ENCODE results near the gene CDR2.

The CDR2 gene

GRCh38 chr16:22326771-22327445 is 47.5 kb downstream of the CDR2 start:
- Histone ChIP-seq H3K4me1 (ENCODE audit: control insufficient read depth in 2 of 2, insufficient read depth in 2 of 2, low read length in 2 of 2) (no peaks in the 10 kb centered on the region), H3K4me3 (ENCODE audit: low read length in 2 of 2) (no peak overlapping the region), H3K27ac (ENCODE audit: low read depth in 2 of 2, low read length in 2 of 2) (no peak overlapping the region), H3K27me3 (ENCODE audit: control insufficient read depth in 2 of 2, insufficient read depth in 2 of 2, low read length in 2 of 2) (no peaks in the 10 kb centered on the region), H3K36me3 (ENCODE audit: control insufficient read depth in 2 of 2, insufficient read depth in 2 of 2, low read length in 2 of 2) (peaks cover 53 to 55% of the 10 kb centered on the region in 2 donors), H3K9me3 (ENCODE audit: control insufficient read depth in 2 of 2, low read length in 2 of 2) (no peaks in the 10 kb centered on the region), H3K9ac (ENCODE audit: low read depth in 1 of 2, low read length in 2 of 2) (no peak overlapping the region)

GRCh38 chr16:22326369-22326652 is 48.1 kb downstream of the CDR2 start:
- H3K9me3 ChIP-seq (ENCODE audit: control insufficient read depth in 2 of 2, low read length in 2 of 2): no peaks in the 10 kb centered on the region
- no peak overlapping the region for H3K27ac ChIP-seq (ENCODE audit: low read depth in 2 of 2, low read length in 2 of 2)
- no peak overlapping the region for H3K9ac ChIP-seq (ENCODE audit: low read depth in 1 of 2, low read length in 2 of 2)
- no peak overlapping the region for H3K4me3 ChIP-seq (ENCODE audit: low read length in 2 of 2)
- H3K27me3 ChIP-seq (ENCODE audit: control insufficient read depth in 2 of 2, insufficient read depth in 2 of 2, low read length in 2 of 2): no peaks in the 10 kb centered on the region
- peaks cover 0 to 2% of the 10 kb centered on the region in 2 donors for H3K4me1 ChIP-seq (ENCODE audit: control insufficient read depth in 2 of 2, insufficient read depth in 2 of 2, low read length in 2 of 2)
- peaks cover 52 to 55% of the 10 kb centered on the region in 2 donors for H3K36me3 ChIP-seq (ENCODE audit: control insufficient read depth in 2 of 2, insufficient read depth in 2 of 2, low read length in 2 of 2)

GRCh38 chr16:22325598-22326368 is 48.6 kb downstream of the CDR2 start:
- H3K9me3 ChIP-seq (ENCODE audit: control insufficient read depth in 2 of 2, low read length in 2 of 2): no peaks in the 10 kb centered on the region

GRCh38 chr16:22324787-22325597 is 49.4 kb downstream of the CDR2 start:
- Histone ChIP-seq H3K27me3 (ENCODE audit: control insufficient read depth in 2 of 2, insufficient read depth in 2 of 2, low read length in 2 of 2) (no peaks in the 10 kb centered on the region), H3K9ac (ENCODE audit: low read depth in 1 of 2, low read length in 2 of 2) (no peak overlapping the region), H3K9me3 (ENCODE audit: control insufficient read depth in 2 of 2, low read length in 2 of 2) (no peaks in the 10 kb centered on the region), H3K27ac (ENCODE audit: low read depth in 2 of 2, low read length in 2 of 2) (no peak overlapping the region), H3K4me3 (ENCODE audit: low read length in 2 of 2) (no peak overlapping the region), H3K4me1 (ENCODE audit: control insufficient read depth in 2 of 2, insufficient read depth in 2 of 2, low read length in 2 of 2) (peaks cover 0 to 2% of the 10 kb centered on the region in 2 donors), H3K36me3 (ENCODE audit: control insufficient read depth in 2 of 2, insufficient read depth in 2 of 2, low read length in 2 of 2) (peaks cover 56 to 64% of the 10 kb centered on the region in 2 donors)

More at GRCh38 chr16:22325598-22326368, 48.6 kb downstream of the CDR2 start:
- H3K9ac ChIP-seq (ENCODE audit: low read depth in 1 of 2, low read length in 2 of 2): no peak overlapping the region
- H3K27me3 ChIP-seq (ENCODE audit: control insufficient read depth in 2 of 2, insufficient read depth in 2 of 2, low read length in 2 of 2): no peaks in the 10 kb centered on the region
- H3K27ac ChIP-seq (ENCODE audit: low read depth in 2 of 2, low read length in 2 of 2): no peak overlapping the region
- peaks cover 55 to 61% of the 10 kb centered on the region in 2 donors for H3K36me3 ChIP-seq (ENCODE audit: control insufficient read depth in 2 of 2, insufficient read depth in 2 of 2, low read length in 2 of 2)
- peaks cover 0 to 2% of the 10 kb centered on the region in 2 donors for H3K4me1 ChIP-seq (ENCODE audit: control insufficient read depth in 2 of 2, insufficient read depth in 2 of 2, low read length in 2 of 2)
- H3K4me3 ChIP-seq (ENCODE audit: low read length in 2 of 2): no peak overlapping the region

GRCh38 chr16:22323959-22324786 is 50.2 kb downstream of the CDR2 start:
- peaks cover 0 to 2% of the 10 kb centered on the region in 2 donors for H3K4me1 ChIP-seq (ENCODE audit: control insufficient read depth in 2 of 2, insufficient read depth in 2 of 2, low read length in 2 of 2)
- no peak overlapping the region for H3K9ac ChIP-seq (ENCODE audit: low read depth in 1 of 2, low read length in 2 of 2)
- no peaks in the 10 kb centered on the region for H3K9me3 ChIP-seq (ENCODE audit: control insufficient read depth in 2 of 2, low read length in 2 of 2)
- peaks cover 54 to 63% of the 10 kb centered on the region in 2 donors for H3K36me3 ChIP-seq (ENCODE audit: control insufficient read depth in 2 of 2, insufficient read depth in 2 of 2, low read length in 2 of 2)
- H3K4me3 ChIP-seq (ENCODE audit: low read length in 2 of 2): no peak overlapping the region
- H3K27me3 ChIP-seq (ENCODE audit: control insufficient read depth in 2 of 2, insufficient read depth in 2 of 2, low read length in 2 of 2): no peaks in the 10 kb centered on the region
- H3K27ac ChIP-seq (ENCODE audit: low read depth in 2 of 2, low read length in 2 of 2): no peak overlapping the region

- H3K27me3 ChIP-seq (ENCODE audit: control insufficient read depth in 2 of 2, insufficient read depth in 2 of 2, low read length in 2 of 2): no peaks in the 10 kb centered on the region
- no peak overlapping the region for H3K4me3 ChIP-seq (ENCODE audit: low read length in 2 of 2)
- H3K36me3 ChIP-seq (ENCODE audit: control insufficient read depth in 2 of 2, insufficient read depth in 2 of 2, low read length in 2 of 2): peaks cover 54 to 62% of the 10 kb centered on the region in 2 donors
- no peak overlapping the region for H3K27ac ChIP-seq (ENCODE audit: low read depth in 2 of 2, low read length in 2 of 2)
- H3K9ac ChIP-seq (ENCODE audit: low read depth in 1 of 2, low read length in 2 of 2): no peak overlapping the region
- H3K9me3 ChIP-seq (ENCODE audit: control insufficient read depth in 2 of 2, low read length in 2 of 2): no peaks in the 10 kb centered on the region
- H3K4me1 ChIP-seq (ENCODE audit: control insufficient read depth in 2 of 2, insufficient read depth in 2 of 2, low read length in 2 of 2): peaks cover 0 to 2% of the 10 kb centered on the region in 2 donors
Measured at GRCh38 chr16:22323173-22323958, 51.1 kb downstream of the CDR2 start.

GRCh38 chr16:22322741-22323140 is 51.7 kb downstream of the CDR2 start:
- Histone ChIP-seq H3K4me1 (ENCODE audit: control insufficient read depth in 2 of 2, insufficient read depth in 2 of 2, low read length in 2 of 2) (peaks cover 0 to 2% of the 10 kb centered on the region in 2 donors), H3K27me3 (ENCODE audit: control insufficient read depth in 2 of 2, insufficient read depth in 2 of 2, low read length in 2 of 2) (no peaks in the 10 kb centered on the region), H3K27ac (ENCODE audit: low read depth in 2 of 2, low read length in 2 of 2) (no peak overlapping the region), H3K4me3 (ENCODE audit: low read length in 2 of 2) (no peak overlapping the region), H3K9me3 (ENCODE audit: control insufficient read depth in 2 of 2, low read length in 2 of 2) (no peaks in the 10 kb centered on the region), H3K9ac (ENCODE audit: low read depth in 1 of 2, low read length in 2 of 2) (no peak overlapping the region), H3K36me3 (ENCODE audit: control insufficient read depth in 2 of 2, insufficient read depth in 2 of 2, low read length in 2 of 2) (peaks cover 52 to 58% of the 10 kb centered on the region in 2 donors)

GRCh38 chr16:22322021-22322471 is 52.4 kb downstream of the CDR2 start:
- Histone ChIP-seq H3K27ac (ENCODE audit: low read depth in 2 of 2, low read length in 2 of 2) (no peak overlapping the region), H3K9me3 (ENCODE audit: control insufficient read depth in 2 of 2, low read length in 2 of 2) (no peaks in the 10 kb centered on the region), H3K36me3 (ENCODE audit: control insufficient read depth in 2 of 2, insufficient read depth in 2 of 2, low read length in 2 of 2) (peaks cover 52 to 57% of the 10 kb centered on the region in 2 donors), H3K27me3 (ENCODE audit: control insufficient read depth in 2 of 2, insufficient read depth in 2 of 2, low read length in 2 of 2) (no peaks in the 10 kb centered on the region), H3K4me1 (ENCODE audit: control insufficient read depth in 2 of 2, insufficient read depth in 2 of 2, low read length in 2 of 2) (peaks cover 0 to 2% of the 10 kb centered on the region in 2 donors), H3K9ac (ENCODE audit: low read depth in 1 of 2, low read length in 2 of 2) (no peak overlapping the region), H3K4me3 (ENCODE audit: low read length in 2 of 2) (no peak overlapping the region)
